ENCODE results near the gene SPTBN4.

SPTBN4 gene

DNA sequence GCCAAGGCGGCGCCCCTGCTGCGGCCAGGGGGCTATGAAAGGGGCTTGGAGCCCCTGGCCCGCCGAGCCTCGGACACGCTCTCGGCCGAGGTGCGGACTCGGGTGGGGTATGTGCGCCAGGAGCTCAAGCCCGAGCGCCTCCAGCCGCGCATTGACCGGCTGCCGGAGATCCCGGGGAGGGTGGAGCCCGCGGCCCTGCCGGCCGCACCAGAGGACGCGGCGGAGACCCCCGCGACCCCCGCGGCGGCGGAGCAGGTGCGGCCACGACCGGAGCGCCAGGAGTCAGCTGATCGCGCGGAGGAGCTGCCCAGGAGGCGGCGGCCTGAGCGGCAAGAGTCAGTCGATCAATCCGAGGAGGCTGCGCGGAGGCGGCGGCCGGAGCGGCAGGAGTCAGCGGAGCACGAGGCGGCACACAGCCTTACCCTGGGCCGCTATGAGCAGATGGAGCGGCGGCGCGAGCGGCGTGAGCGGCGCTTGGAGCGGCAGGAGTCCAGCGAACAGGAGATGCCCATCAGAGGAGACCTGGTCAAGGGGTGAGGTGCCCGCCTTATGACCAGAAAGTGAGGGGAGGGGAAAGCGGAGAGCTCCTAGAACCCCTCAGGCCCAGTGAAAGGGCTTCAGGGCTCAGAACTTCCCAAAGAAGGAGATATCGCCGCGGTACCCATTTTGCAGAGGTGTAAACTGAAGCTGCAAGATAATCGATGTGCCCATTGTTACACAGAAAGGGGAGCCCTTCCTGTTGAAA, 101.1 kb downstream of the SPTBN4 start:
- DNase-seq = no peak

DNA sequence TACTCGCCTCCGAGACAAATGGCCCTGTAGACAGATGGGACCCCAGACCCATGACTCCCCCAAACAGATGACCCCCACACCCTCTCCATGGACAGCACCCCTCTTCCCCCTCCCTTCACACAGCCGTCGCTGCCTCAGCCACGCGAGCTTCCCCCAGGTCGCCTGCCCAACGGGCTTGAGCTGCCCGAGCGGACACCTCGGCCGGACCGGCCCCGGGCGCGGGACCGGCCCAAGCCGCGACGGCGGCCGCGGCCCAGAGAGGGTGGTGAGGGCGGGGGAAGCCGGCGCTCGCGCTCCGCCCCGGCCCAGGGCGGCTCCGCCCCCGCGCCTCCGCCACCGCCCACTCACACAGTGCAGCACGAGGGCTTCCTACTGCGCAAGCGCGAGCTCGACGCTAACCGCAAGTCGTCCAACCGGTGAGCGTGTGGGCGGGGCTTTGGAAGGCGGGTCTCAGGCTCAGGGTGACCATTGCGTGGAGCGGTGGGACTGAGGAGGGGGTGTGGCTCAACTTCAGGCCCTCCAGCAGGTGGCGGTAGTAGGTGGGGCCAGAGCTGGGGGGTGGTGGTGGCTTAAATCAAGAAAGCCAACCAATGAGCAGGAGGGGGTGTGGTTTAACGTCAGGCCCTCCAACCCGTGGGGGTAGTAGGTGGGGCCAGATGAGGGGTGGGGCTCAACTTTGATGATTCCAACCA, 103.7 kb downstream of the SPTBN4 start:
- peak; percentile 96 for DNase-seq

- DNase-seq = no peak
Measured at GRCh38 chr19:40571005-40571318, 104.2 kb downstream of the SPTBN4 start.

DNA sequence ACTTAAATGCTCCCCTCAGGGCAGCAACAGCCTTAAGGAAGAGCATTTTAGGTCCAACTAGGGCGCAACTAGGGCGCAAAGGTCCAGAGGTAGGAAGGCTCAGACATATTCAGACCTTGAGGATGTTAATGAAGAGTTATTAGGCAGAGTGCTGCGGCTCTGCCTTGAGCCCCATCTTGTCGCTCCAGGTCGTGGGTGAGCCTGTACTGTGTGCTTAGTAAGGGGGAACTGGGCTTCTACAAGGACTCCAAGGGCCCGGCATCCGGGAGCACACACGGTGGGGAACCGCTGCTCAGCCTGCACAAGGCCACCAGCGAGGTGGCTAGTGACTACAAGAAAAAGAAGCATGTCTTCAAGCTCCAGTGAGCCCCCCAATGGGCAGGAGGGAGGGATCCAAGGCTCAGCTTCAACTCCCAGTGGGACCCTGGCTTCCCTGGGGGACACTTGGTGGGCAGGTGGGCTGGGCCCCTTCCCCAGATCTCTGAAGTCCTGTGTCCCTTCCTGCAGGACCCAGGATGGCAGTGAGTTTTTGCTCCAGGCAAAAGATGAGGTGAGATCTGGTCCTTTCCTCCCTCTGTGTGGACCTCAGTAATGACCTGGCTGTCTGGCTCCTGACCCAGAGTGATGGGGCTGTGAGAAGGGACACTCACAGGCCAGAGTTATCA, 105.2 kb downstream of the SPTBN4 start:
- DNase-seq = no peak

- no peak for DNase-seq
Measured at GRCh38 chr19:40575326-40575725, 108.5 kb downstream of the SPTBN4 start.

GRCh38 chr19:40576151-40576584, 109.4 kb downstream of the SPTBN4 start:
- no peak for DNase-seq

- peak; percentile 93 for DNase-seq
Measured at GRCh38 chr19:40576585-40577451, 110.0 kb downstream of the SPTBN4 start, which contains the start of gene SHKBP1. Gene SHKBP1 (plus strand): TSS chr19:40576873. CDS start chr19:40576900, 27 bp downstream.

GRCh38 chr19:40578442-40578908, 111.7 kb downstream of the SPTBN4 start:
- no peak for DNase-seq

DNA sequence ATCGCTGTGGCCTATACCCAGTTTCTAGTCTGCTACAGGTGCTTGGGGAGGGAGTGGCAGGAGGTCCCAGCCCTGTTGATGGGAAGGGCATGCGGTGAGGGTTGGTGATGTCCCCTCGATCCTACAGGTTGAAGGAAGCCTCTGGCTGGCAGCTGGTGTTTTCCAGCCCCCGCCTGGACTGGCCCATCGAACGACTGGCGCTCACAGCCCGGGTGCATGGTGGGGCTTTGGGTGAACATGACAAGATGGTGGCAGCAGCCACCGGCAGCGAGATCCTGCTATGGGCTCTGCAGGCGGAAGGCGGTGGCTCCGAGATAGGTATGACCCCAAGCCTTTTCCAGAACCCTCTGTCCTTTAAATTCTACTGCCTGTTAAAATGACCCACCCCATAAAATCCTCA, 113.8 kb downstream of the SPTBN4 start:
- DNase-seq = no peak

DNA sequence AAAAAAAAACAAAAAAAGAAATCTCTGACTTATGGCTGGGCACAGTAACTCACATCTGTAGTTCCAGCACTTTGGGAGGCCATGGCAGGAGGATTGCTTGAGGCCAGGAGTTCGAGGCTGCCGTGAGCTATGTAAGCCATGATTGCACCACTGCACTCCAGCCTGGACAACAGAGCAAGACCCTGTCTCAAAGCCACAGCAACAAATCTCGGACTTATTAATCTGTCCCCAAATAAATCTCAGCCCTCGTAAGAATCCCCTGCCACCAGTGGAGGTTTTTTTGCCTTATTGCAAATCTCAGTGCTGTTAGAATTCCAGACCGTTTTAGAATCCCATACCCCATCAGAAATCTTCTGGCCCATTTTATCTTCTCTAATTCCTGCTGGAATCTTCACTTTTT, 114.7 kb downstream of the SPTBN4 start:
- DNase-seq = no peak

- DNase-seq = no peak
Measured at GRCh38 chr19:40582467-40582866, 115.7 kb downstream of the SPTBN4 start.

GRCh38 chr19:40583283-40583682, 116.5 kb downstream of the SPTBN4 start:
- DNase-seq = no peak

DNA sequence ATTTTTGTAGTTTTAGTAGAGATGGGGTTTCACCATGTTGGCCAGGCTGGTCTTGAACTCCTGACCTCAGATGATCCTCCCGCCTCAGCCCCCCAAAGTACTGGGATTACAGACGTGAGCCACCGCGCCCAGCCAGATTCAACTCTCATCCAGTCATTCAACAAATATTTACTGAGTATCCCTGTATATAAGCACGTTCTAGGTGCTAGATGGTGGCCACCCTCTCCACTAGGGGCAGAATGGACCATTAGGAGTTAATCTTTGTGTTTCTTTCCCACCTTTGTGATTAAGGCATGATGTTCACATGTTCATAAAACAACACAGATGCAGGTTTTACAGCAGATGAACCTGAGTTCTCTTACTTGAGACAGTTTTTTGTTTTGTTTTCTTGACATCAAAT, 117.2 kb downstream of the SPTBN4 start:
- no peak for DNase-seq

- DNase-seq = no peak
Measured at GRCh38 chr19:40585241-40585981, 118.6 kb downstream of the SPTBN4 start.

- DNase-seq = no peak
Measured at GRCh38 chr19:40585982-40586422, 119.2 kb downstream of the SPTBN4 start.

GRCh38 chr19:40586611-40587010, 119.8 kb downstream of the SPTBN4 start:
- no peak for DNase-seq

- no peak for DNase-seq
Measured at GRCh38 chr19:40588110-40588854, 121.5 kb downstream of the SPTBN4 start.

DNA sequence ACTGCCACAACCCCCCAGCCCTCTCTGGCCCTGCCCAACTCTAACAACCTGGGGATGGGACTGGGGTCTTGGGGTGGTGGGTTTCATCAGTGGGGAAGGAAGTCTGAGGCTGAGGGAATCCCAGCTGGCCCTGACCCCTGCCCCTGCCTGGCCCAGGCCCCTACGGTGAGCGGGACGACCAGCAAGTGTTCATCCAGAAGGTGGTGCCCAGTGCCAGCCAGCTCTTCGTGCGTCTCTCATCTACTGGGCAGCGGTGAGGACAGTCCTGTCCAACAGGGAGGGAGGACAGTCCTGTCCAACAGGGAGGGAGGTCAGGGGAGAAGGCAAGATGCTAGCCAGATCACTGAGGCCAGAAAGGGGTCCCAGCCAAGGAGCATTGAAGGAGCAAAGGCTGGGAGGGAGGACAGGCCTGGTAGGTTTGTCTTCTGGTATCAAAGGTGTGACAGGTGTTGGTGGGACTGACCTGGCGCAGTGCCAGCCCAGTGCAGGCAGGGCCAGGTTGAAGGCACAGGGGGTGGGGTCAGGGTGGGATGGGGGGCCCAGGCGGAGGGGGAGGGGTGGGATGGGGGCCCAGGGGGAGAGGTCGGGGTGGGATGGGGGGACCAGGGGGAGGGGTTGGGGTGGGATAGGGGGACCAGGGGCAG, 122.2 kb downstream of the SPTBN4 start:
- no peak for DNase-seq

DNA sequence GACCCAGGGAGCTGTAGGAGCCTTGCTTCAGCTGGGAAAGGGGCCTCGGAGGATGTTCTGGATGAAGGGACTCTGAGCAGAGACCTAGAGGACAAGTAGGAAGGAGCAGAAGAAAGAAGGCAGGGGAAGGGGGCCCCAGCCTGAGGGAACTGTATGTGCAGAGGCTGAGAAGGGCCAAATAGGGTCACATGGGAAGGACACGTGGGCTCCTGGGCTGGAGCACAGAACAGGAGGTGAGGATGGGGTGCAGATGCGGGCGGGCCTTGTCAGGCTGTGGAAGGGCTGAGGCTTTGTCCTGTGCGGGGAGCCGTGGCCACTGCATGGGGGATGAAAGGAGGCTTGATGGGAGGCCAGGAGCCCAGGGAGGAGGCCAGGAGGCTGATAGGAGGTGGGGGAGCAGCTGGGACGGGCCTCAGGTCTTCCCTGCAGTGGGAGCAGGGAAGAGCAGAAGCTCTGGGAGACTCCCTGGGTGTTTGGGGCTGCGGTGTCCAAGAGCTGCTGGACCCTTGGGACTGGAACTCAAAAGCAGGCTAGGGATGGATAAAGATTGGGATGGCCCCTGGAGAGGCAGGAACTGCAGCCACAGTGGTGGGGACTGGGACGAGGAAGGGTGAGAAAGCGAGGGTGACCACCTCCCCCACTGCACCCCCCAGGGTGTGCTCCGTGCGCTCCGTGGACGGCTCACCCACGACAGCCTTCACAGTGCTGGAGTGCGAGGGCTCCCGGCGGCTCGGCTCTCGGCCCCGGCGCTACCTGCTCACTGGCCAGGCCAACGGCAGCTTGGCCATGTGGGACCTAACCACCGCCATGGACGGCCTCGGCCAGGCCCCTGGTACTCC, 123.0 kb downstream of the SPTBN4 start:
- DNase-seq = no peak

Measured in NCI-H510A (cell line).